Smooth muscle cell (in vitro differentiated cells): ENCODE results near the gene DBP. TPM values are rescaled to one million over a fixed set of nuclear protein-coding genes. Genes with fewer than 3 reads are reported as not detected.

Experiments used
- DNase-seq: peaks from one replicate; lab custom pipeline; 2025; ENCODE audit not compliant: unreplicated experiment; lab: John Stamatoyannopoulos, UW
- H2AFZ ChIP-seq: fragments of 200-600 bp; sonication (generic); 2 replicates; pipeline ENCODE4 v1.6.0; 2016; ENCODE audit warnings: antibody characterized with exemption, low read depth, mild to moderate bottlenecking
- H3F3A ChIP-seq: fragments of 200-600 bp; sonication (generic); 2 replicates; pipeline ENCODE4 v1.6.0; 2017; ENCODE audit warnings: antibody characterized with exemption, low read depth
- H3K27ac ChIP-seq: fragments of 200-600 bp; sonication (generic); 2 replicates; pipeline ENCODE4 v1.5.1; 2016; ENCODE audit warnings: low read depth, mild to moderate bottlenecking
- H3K27me3 ChIP-seq: fragments of 200-600 bp; sonication (generic); 2 replicates; pipeline ENCODE4 v1.6.1; 2016; ENCODE audit warnings: low read depth, mild to moderate bottlenecking
- H3K36me3 ChIP-seq: fragments of 200-600 bp; sonication (generic); 2 replicates; pipeline ENCODE4 v1.5.1; 2016; ENCODE audit warnings: low read depth
- H3K4me1 ChIP-seq: fragments of 200-600 bp; sonication (generic); 2 replicates; pipeline ENCODE4 v1.5.1; 2016; ENCODE audit warnings: low read depth
- H3K4me2 ChIP-seq: fragments of 200-600 bp; sonication (generic); 2 replicates; pipeline ENCODE4 v1.6.0; 2016; ENCODE audit warnings: mild to moderate bottlenecking
- H3K4me3 ChIP-seq: fragments of 200-600 bp; sonication (generic); 2 replicates; pipeline ENCODE4 v1.5.1; 2016; ENCODE audit warnings: mild to moderate bottlenecking
- H3K79me2 ChIP-seq: fragments of 200-600 bp; sonication (generic); 2 replicates; pipeline ENCODE4 v1.6.0; 2016; ENCODE audit warnings: low read depth, mild to moderate bottlenecking
- H3K9ac ChIP-seq: fragments of 200-600 bp; sonication (generic); 2 replicates; pipeline ENCODE4 v1.6.0; 2016; ENCODE audit warnings: low read depth
- H3K9me3 ChIP-seq: fragments of 200-600 bp; sonication (generic); replicated peaks from 2 replicates; pipeline ENCODE4 v1.5.1; 2016; ENCODE audit warnings: low read depth
- H4K20me1 ChIP-seq: fragments of 200-600 bp; sonication (generic); 2 replicates; pipeline ENCODE4 v1.6.0; 2016; ENCODE audit warnings: low read depth
- WGBS: methylation state at CpG from one replicate; pipeline ENCODE4 v1.1.7; 2016; ENCODE audit warnings: low lambda C conversion rate; 5-methylcytosine and 5-hydroxymethylcytosine counted together
- polyA plus RNA-seq: library from polyadenylated mRNA; unstranded; fragments of >200 nt; fragmentation: Nextera tagmentation; extraction: Ambion mirVana; gene quantifications from 2 replicates; pipeline ENCODE4 v1.2.1, GENCODE V29; 2016
- total RNA-seq: library from RNA; depleted of rRNA; stranded (reverse); fragments of >200 nt; gene quantifications from 2 replicates; pipeline ENCODE4 v1.2.3, GENCODE V29; 2014
- TF ChIP-seq, protein P1 (sequence below): fragments of 200-600 bp; sonication (generic); IDR thresholded peaks from 2 replicates; pipeline ENCODE4 v1.5.1; 2017; ENCODE audit warnings: borderline replicate concordance, mild to moderate bottlenecking, antibody characterized with exemption; ENCODE audit not compliant: insufficient read depth, poor library complexity, severe bottlenecking

The DBP gene
- total and polyA plus RNA-seq, 2 experiments from 2014 or later = 3.5 to 6.9 TPM

DNA sequence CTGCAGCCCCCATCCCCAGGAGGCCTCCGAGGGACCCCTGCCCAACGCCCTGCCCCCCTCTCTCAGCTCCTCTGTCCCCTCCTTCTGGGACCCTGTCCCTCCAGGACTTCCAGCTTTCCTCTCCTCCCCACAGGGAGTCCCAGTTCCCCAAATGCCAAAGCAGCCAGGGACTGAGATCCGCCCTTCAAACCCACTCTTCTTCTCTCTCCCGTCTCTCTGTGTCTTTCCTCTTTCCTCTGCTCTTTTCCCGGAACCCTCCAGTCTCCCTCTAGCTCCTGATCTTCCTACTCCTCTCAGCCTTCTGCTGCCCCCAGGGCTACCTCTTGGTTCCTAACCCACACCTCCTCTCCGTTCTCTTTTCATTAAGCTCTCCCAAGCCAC, 8.4 kb upstream of the DBP start:
- H3K27ac ChIP-seq = no peak overlapping the region
- H3K4me2 ChIP-seq = peak overlapping the region; percentile 97
- peak overlapping the region; percentile 96 for H2AFZ ChIP-seq
- H3F3A ChIP-seq = no peaks in the 10 kb centered on the region
- TF ChIP-seq, protein P1, sequence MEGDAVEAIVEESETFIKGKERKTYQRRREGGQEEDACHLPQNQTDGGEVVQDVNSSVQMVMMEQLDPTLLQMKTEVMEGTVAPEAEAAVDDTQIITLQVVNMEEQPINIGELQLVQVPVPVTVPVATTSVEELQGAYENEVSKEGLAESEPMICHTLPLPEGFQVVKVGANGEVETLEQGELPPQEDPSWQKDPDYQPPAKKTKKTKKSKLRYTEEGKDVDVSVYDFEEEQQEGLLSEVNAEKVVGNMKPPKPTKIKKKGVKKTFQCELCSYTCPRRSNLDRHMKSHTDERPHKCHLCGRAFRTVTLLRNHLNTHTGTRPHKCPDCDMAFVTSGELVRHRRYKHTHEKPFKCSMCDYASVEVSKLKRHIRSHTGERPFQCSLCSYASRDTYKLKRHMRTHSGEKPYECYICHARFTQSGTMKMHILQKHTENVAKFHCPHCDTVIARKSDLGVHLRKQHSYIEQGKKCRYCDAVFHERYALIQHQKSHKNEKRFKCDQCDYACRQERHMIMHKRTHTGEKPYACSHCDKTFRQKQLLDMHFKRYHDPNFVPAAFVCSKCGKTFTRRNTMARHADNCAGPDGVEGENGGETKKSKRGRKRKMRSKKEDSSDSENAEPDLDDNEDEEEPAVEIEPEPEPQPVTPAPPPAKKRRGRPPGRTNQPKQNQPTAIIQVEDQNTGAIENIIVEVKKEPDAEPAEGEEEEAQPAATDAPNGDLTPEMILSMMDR = no peak
- peak overlapping the region; percentile 68 for H3K4me3 ChIP-seq
- H3K9ac ChIP-seq = no peak overlapping the region
- H3K79me2 ChIP-seq = no peaks in the 10 kb centered on the region
- no peak for DNase-seq
- H3K9me3 ChIP-seq = no peaks in the 10 kb centered on the region
- WGBS = 0% methylated on average over 4 of the region's 6 CpGs
- no peaks in the 10 kb centered on the region for H3K27me3 ChIP-seq
- peaks cover 4% of the 10 kb centered on the region for H3K4me1 ChIP-seq
- H4K20me1 ChIP-seq = no peaks in the 10 kb centered on the region
- no peaks in the 10 kb centered on the region for H3K36me3 ChIP-seq

DNA sequence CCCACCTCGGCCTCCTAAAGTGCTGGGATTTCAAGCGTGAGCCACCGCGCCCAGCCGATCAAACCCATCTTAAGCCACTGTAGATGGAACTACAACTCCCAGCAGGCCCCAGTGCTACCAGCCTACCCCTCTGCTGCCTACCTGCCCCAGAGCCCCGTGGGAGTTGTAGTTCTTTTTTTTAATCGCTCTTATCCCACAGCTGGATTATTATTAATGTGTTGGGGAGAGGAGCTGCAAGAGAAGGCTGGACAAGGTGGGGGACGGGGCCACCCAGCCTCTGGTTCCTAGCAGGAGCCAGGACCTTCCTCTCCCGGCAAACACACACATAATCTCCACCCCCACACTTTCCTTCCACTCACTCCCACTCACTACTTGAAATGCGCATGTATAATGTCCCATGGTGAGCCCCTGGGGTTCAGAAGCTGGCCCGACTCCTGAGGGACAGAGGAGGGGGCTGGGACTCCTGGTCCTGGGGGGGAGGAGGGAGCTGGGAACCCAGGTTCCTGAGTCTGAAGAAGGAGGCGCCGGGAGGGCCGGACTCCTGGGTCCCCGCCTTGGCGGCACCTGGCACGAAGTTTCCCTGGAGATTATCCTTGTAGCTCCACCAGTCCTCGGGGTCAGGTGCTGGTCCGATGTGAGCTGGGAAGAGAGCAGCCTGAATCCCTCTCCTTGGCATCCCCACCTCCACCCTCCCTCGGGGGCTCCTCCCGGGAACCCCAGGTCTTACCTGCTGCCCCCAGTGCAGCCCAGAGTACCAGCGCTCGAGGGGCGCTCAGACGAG, 7.8 kb upstream of the DBP start:
- no peak for DNase-seq
- Histone ChIP-seq H2AFZ (peak overlapping the region; percentile 96), H3K4me3 (peak overlapping the region; percentile 68), H3K9ac (no peak overlapping the region), H3K27me3 (no peaks in the 10 kb centered on the region), H3K9me3 (no peaks in the 10 kb centered on the region), H3F3A (no peaks in the 10 kb centered on the region), H3K36me3 (no peaks in the 10 kb centered on the region), H3K79me2 (no peaks in the 10 kb centered on the region), H4K20me1 (no peaks in the 10 kb centered on the region), H3K4me2 (peak overlapping the region; percentile 97), H3K27ac (no peak overlapping the region), H3K4me1 (peaks cover 4% of the 10 kb centered on the region)
- TF ChIP-seq, protein P1 = no peak
- WGBS = 2% methylated on average over 21 of the region's 25 CpGs

DNA sequence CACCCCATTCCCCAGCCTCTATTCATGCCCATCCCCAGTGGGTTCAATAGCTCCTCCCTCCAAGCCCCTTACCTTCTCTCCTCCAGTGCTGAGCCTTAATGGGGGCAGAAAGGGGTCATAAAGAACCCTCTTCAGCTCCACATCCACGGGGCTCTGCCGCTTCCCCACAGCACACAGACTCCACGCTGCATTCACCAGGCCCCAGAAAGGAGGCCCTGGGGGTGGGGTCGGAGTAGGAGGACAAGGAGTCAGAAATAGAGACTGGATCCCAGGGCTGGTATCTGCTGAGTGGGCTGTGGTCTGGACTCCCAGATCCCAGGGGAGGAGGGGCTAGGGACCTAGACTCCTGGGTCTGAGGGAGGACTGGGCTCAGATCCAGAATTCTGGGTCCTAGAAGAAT, 7.2 kb upstream of the DBP start:
- Histone ChIP-seq H3K9me3 (no peaks in the 10 kb centered on the region), H3K36me3 (no peaks in the 10 kb centered on the region), H3K79me2 (no peaks in the 10 kb centered on the region), H3K4me1 (peaks cover 4% of the 10 kb centered on the region), H3K27me3 (no peaks in the 10 kb centered on the region), H4K20me1 (no peaks in the 10 kb centered on the region), H2AFZ (no peak overlapping the region), H3K4me2 (peak overlapping the region; percentile 97), H3K9ac (no peak overlapping the region), H3K27ac (no peak overlapping the region), H3F3A (no peaks in the 10 kb centered on the region), H3K4me3 (peak overlapping the region; percentile 68)
- 78% methylated on average over 4 of the region's 4 CpGs for WGBS
- TF ChIP-seq, protein P1 = no peak
- DNase-seq = no peak

- Histone ChIP-seq H4K20me1 (no peaks in the 10 kb centered on the region), H3K27ac (no peak overlapping the region), H3K9ac (no peak overlapping the region), H3K79me2 (no peaks in the 10 kb centered on the region), H3K27me3 (no peaks in the 10 kb centered on the region), H3K4me2 (no peak overlapping the region), H3K9me3 (no peaks in the 10 kb centered on the region), H3K4me1 (peaks cover 4% of the 10 kb centered on the region), H2AFZ (no peak overlapping the region), H3F3A (peaks cover 3% of the 10 kb centered on the region), H3K36me3 (no peaks in the 10 kb centered on the region), H3K4me3 (no peak overlapping the region)
- TF ChIP-seq, protein P1 = no peak
- DNase-seq = no peak
- WGBS = 95% methylated on average over 5 of the region's 5 CpGs
These were observed 5.7 kb upstream of the DBP start for GRCh38 chr19:48642862-48643261.
